Immature natural killer cell (primary cell): Measurements from ENCODE around the gene OSBPL3. TPM values are rescaled to one million over a fixed set of nuclear protein-coding genes. Genes with fewer than 3 reads are reported as not detected.
A peak's percentile ranks its signal among the peaks of the same experiment; 100 is the strongest.

ENCODE experiments used
- DNase-seq, 3 donors: peaks; one replicate each; pipeline ENCODE4 v3.0.0; 2022; ENCODE audit warnings: mixed read lengths in 1 of 3
- H3K27ac Mint-ChIP-seq, 6 donors: one replicate each; pipeline ENCODE4 v1.8.0; 2020; ENCODE audit warnings: mixed read lengths in 6 of 6, mild to moderate bottlenecking in 5 of 6, inconsistent platforms in 4 of 6, moderate library complexity in 3 of 6
- H3K27me3 Mint-ChIP-seq, 3 donors: one replicate each; pipeline ENCODE4 v1.8.0; 2020 to 2021; ENCODE audit warnings: low read depth in 3 of 3, mild to moderate bottlenecking in 3 of 3, mixed read lengths in 3 of 3, moderate library complexity in 3 of 3, inconsistent platforms in 1 of 3
- H3K36me3 Mint-ChIP-seq, 3 donors: one replicate each; pipeline ENCODE4 v1.8.0; 2020; ENCODE audit warnings: mixed read lengths in 3 of 3, inconsistent platforms in 2 of 3, mild to moderate bottlenecking in 2 of 3
- H3K4me1 Mint-ChIP-seq, 2 donors: one replicate each; pipeline ENCODE4 v1.8.0; 2020; ENCODE audit warnings: inconsistent platforms in 2 of 2, mild to moderate bottlenecking in 2 of 2, mixed read lengths in 2 of 2, moderate library complexity in 1 of 2
- H3K4me3 Mint-ChIP-seq, 5 donors: one replicate each; pipeline ENCODE4 v1.8.0; 2020; ENCODE audit warnings: mild to moderate bottlenecking in 5 of 5, mixed read lengths in 5 of 5, inconsistent platforms in 3 of 5, moderate library complexity in 3 of 5
- H3K9me3 Mint-ChIP-seq, 6 donors: one replicate each; pipeline ENCODE4 v1.8.0; 2020; ENCODE audit warnings: mild to moderate bottlenecking in 6 of 6, mixed read lengths in 6 of 6, inconsistent platforms in 4 of 6, moderate library complexity in 3 of 6
- polyA plus RNA-seq, 3 donors: library from polyadenylated mRNA; unstranded; fragments of 300-500 nt; fragmentation: Illumina TruSeq; gene quantifications; one replicate each; pipeline ENCODE4 v1.2.3, GENCODE V29; 2021

Gene OSBPL3
- polyA plus RNA-seq, 3 donors from 2014 or later = 6.4 to 20.0 (median 8.5) TPM

- Mint-ChIP-seq H3K4me3 (no peak overlapping the region), H3K27ac (no peak overlapping the region), H3K4me1 (peaks cover 86 to 100% of the 10 kb centered on the region in 2 donors), H3K27me3 (peaks cover 0 to 3% (median 2%) of the 10 kb centered on the region in 3 donors), H3K9me3 (no peaks in the 10 kb centered on the region), H3K36me3 (peaks cover 3 to 9% (median 7%) of the 10 kb centered on the region in 3 donors)
- DNase-seq = no peak
Observed at GRCh38 chr7:24917510-24918239, 62.3 kb downstream of the OSBPL3 start.

- H3K36me3 Mint-ChIP-seq = peaks cover 3 to 9% (median 7%) of the 10 kb centered on the region in 3 donors
- peak overlapping the region in 2 of 5 donors; percentile 26 to 43 for H3K4me3 Mint-ChIP-seq
- no peak for DNase-seq
- no peaks in the 10 kb centered on the region for H3K9me3 Mint-ChIP-seq
- H3K27ac Mint-ChIP-seq = peak overlapping the region in 3 of 6 donors; percentile 6 to 17 (median 15)
- H3K27me3 Mint-ChIP-seq = no peaks in the 10 kb centered on the region
- H3K4me1 Mint-ChIP-seq = peaks cover 86 to 100% of the 10 kb centered on the region in 2 donors
Observed at GRCh38 chr7:24916463-24917040, 63.4 kb downstream of the OSBPL3 start.

- H3K4me1 Mint-ChIP-seq = peaks cover 87 to 98% of the 10 kb centered on the region in 2 donors
- no peaks in the 10 kb centered on the region for H3K9me3 Mint-ChIP-seq
- H3K36me3 Mint-ChIP-seq = peaks cover 3 to 9% (median 7%) of the 10 kb centered on the region in 3 donors
- peak overlapping the region in 2 of 5 donors; percentile 8 to 44 for H3K4me3 Mint-ChIP-seq
- no peak for DNase-seq
- peak overlapping the region in 2 of 6 donors; percentile 30 to 65 for H3K27ac Mint-ChIP-seq
- peaks cover 0 to 5% (median 3%) of the 10 kb centered on the region in 3 donors for H3K27me3 Mint-ChIP-seq
Observed at GRCh38 chr7:24914465-24914859, 65.5 kb downstream of the OSBPL3 start.

GRCh38 chr7:24913801-24914464, 66.0 kb downstream of the OSBPL3 start:
- Mint-ChIP-seq H3K4me1 (peaks cover 81 to 93% of the 10 kb centered on the region in 2 donors), H3K27ac (peak overlapping the region in 1 of 6 donors; percentile 31), H3K4me3 (peak overlapping the region in 1 of 5 donors; percentile 77), H3K9me3 (no peaks in the 10 kb centered on the region), H3K36me3 (peaks cover 3 to 9% (median 7%) of the 10 kb centered on the region in 3 donors), H3K27me3 (peaks cover 0 to 5% (median 3%) of the 10 kb centered on the region in 3 donors)
- DNase-seq = no peak

- Mint-ChIP-seq H3K27ac (peak overlapping the region in 2 of 6 donors; percentile 71), H3K9me3 (no peaks in the 10 kb centered on the region), H3K27me3 (peaks cover 0 to 5% (median 3%) of the 10 kb centered on the region in 3 donors), H3K36me3 (peaks cover 3 to 9% (median 7%) of the 10 kb centered on the region in 3 donors), H3K4me1 (peaks cover 73 to 84% of the 10 kb centered on the region in 2 donors), H3K4me3 (peak overlapping the region in 3 of 5 donors; percentile 27 to 77 (median 47))
- no peak for DNase-seq
Observed at GRCh38 chr7:24912874-24913514, 67.0 kb downstream of the OSBPL3 start.

GRCh38 chr7:24912424-24912823, 67.6 kb downstream of the OSBPL3 start:
- Mint-ChIP-seq H3K27ac (peak overlapping the region in 3 of 6 donors; percentile 62 to 71 (median 71)), H3K4me1 (peaks cover 69 to 78% of the 10 kb centered on the region in 2 donors), H3K9me3 (no peaks in the 10 kb centered on the region), H3K36me3 (peaks cover 3 to 9% (median 7%) of the 10 kb centered on the region in 3 donors), H3K27me3 (peaks cover 0 to 5% (median 3%) of the 10 kb centered on the region in 3 donors), H3K4me3 (peak overlapping the region; percentile 23 to 77 (median 47))
- DNase-seq = no peak

- Mint-ChIP-seq H3K4me1 (peaks cover 59 to 66% of the 10 kb centered on the region in 2 donors), H3K4me3 (peak overlapping the region; percentile 72 to 92 (median 86)), H3K9me3 (no peaks in the 10 kb centered on the region), H3K27ac (peak overlapping the region; percentile 77 to 98 (median 89)), H3K27me3 (peaks cover 0 to 5% (median 3%) of the 10 kb centered on the region in 3 donors), H3K36me3 (peaks cover 1 to 4% (median 2%) of the 10 kb centered on the region in 3 donors)
- DNase-seq = peak; percentile 59 to 70 (median 67)
Observed at GRCh38 chr7:24911213-24911603, 68.8 kb downstream of the OSBPL3 start.

- peaks cover 0 to 5% (median 3%) of the 10 kb centered on the region in 3 donors for H3K27me3 Mint-ChIP-seq
- peaks cover 54 to 61% of the 10 kb centered on the region in 2 donors for H3K4me1 Mint-ChIP-seq
- DNase-seq = no peak
- peak overlapping the region; percentile 72 to 92 (median 86) for H3K4me3 Mint-ChIP-seq
- peak overlapping the region; percentile 77 to 98 (median 90) for H3K27ac Mint-ChIP-seq
- H3K9me3 Mint-ChIP-seq = no peaks in the 10 kb centered on the region
- H3K36me3 Mint-ChIP-seq = peaks cover 0 to 3% (median 0%) of the 10 kb centered on the region in 3 donors
Observed at GRCh38 chr7:24910551-24911212, 69.3 kb downstream of the OSBPL3 start.

GRCh38 chr7:24908727-24909126, 71.3 kb downstream of the OSBPL3 start:
- H3K27ac Mint-ChIP-seq = no peak overlapping the region
- no peak for DNase-seq
- H3K4me1 Mint-ChIP-seq = peaks cover 57 to 60% of the 10 kb centered on the region in 2 donors
- H3K27me3 Mint-ChIP-seq = peaks cover 0 to 5% (median 3%) of the 10 kb centered on the region in 3 donors
- H3K4me3 Mint-ChIP-seq = no peak overlapping the region
- peaks cover 0 to 4% (median 4%) of the 10 kb centered on the region in 3 donors for H3K36me3 Mint-ChIP-seq
- no peaks in the 10 kb centered on the region for H3K9me3 Mint-ChIP-seq

- H3K36me3 Mint-ChIP-seq = peaks cover 1 to 4% (median 3%) of the 10 kb centered on the region in 3 donors
- no peak for DNase-seq
Observed at GRCh38 chr7:24908166-24908565, 71.8 kb downstream of the OSBPL3 start.

GRCh38 chr7:24907311-24907886, 72.6 kb downstream of the OSBPL3 start:
- peaks cover 3 to 4% (median 3%) of the 10 kb centered on the region in 3 donors for H3K36me3 Mint-ChIP-seq
- H3K27ac Mint-ChIP-seq = no peak overlapping the region
- DNase-seq = no peak
- H3K9me3 Mint-ChIP-seq = no peaks in the 10 kb centered on the region
- peaks cover 0 to 5% (median 3%) of the 10 kb centered on the region in 3 donors for H3K27me3 Mint-ChIP-seq
- H3K4me1 Mint-ChIP-seq = peaks cover 56 to 60% of the 10 kb centered on the region in 2 donors
- no peak overlapping the region for H3K4me3 Mint-ChIP-seq

More at GRCh38 chr7:24908166-24908565, 71.8 kb downstream of the OSBPL3 start:
- H3K4me1 Mint-ChIP-seq = peaks cover 57 to 60% of the 10 kb centered on the region in 2 donors
- peaks cover 0 to 5% (median 3%) of the 10 kb centered on the region in 3 donors for H3K27me3 Mint-ChIP-seq
- no peak overlapping the region for H3K4me3 Mint-ChIP-seq
- no peaks in the 10 kb centered on the region for H3K9me3 Mint-ChIP-seq
- no peak overlapping the region for H3K27ac Mint-ChIP-seq

GRCh38 chr7:24905996-24906770, 73.8 kb downstream of the OSBPL3 start:
- H3K4me3 Mint-ChIP-seq = no peak overlapping the region
- no peaks in the 10 kb centered on the region for H3K9me3 Mint-ChIP-seq
- H3K27ac Mint-ChIP-seq = peak overlapping the region in 1 of 6 donors; percentile 9
- peaks cover 0 to 3% (median 2%) of the 10 kb centered on the region in 3 donors for H3K27me3 Mint-ChIP-seq
- DNase-seq = no peak
- peaks cover 53 to 60% of the 10 kb centered on the region in 2 donors for H3K4me1 Mint-ChIP-seq
- H3K36me3 Mint-ChIP-seq = peaks cover 3 to 4% (median 3%) of the 10 kb centered on the region in 3 donors
